ENCODE measurements around the gene PCLAF.

The PCLAF gene

GRCh38 chr15:64315216-64315615, 66.0 kb downstream of the PCLAF start:
- no peak for DNase-seq (ENCODE audit: low read depth)

GRCh38 chr15:64314456-64314855, 66.8 kb downstream of the PCLAF start:
- DNase-seq (ENCODE audit: low read depth), result no peak
